GM21786 (cell line): ENCODE data around the gene ASCL3.
"Not testable (repeated sequence)": the region's sequence is repeated elsewhere in the genome, so short reads cannot be mapped to it uniquely, and the experiment has no call there.

Experiments
- ATAC-seq: cut with Tn5 transposase; IDR thresholded peaks from one replicate; pipeline ENCODE4 v1.9.1; 2021; ENCODE audit not compliant: unreplicated experiment

ASCL3 gene

DNA sequence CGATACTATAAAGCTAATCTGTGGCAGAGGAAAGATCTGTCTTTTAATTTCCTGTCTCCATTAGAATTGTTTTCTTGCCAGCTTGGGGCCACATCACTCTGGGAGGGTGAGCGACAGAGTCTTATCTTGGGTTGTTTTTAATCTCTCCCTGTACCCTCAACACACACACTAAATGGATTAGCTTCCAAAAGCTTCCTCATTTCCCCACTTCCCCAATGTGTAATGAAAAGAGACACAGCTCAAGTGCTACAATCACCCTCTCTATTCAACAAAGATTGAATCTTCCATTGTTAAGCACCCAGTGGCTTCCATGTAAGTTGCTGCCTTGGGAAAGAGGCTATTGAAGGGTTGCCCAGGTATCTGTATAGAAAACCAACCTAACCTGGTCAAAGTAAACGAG is 6.1 kb upstream of the ASCL3 start:
- ATAC-seq, result no peak

DNA sequence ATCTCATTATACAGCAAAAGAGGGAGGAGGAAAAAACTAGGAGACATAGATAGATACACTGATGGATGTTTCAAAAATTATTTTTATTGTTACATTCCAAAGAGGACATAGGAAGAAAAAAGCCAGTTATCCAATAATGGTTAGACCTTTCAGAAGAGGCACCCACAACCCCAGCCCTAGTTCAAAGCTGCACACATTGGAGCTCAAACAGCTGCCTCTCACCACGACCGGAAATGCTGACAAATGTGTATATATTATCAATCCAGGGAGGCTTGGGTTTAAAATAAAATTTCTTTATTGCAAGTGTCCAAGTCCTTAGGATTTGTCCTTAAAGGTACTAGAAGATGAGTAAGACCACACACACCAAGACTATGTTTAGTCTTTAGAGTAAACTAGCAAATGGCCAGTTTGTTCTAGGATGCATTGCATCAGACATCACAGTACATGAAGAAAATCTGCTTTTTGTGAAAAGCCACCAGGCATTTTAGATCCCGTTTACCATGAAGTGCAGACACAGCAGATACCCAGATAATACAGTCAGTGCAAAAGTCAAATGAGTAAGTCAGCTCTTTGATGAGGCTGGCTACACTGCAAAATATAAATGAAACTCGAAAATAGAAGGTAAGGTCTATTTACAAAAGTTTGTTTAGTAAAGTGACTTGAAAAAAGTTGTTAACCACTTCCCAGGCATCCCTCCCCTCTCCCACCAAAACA is 4.6 kb upstream of the ASCL3 start:
- no peak for ATAC-seq

DNA sequence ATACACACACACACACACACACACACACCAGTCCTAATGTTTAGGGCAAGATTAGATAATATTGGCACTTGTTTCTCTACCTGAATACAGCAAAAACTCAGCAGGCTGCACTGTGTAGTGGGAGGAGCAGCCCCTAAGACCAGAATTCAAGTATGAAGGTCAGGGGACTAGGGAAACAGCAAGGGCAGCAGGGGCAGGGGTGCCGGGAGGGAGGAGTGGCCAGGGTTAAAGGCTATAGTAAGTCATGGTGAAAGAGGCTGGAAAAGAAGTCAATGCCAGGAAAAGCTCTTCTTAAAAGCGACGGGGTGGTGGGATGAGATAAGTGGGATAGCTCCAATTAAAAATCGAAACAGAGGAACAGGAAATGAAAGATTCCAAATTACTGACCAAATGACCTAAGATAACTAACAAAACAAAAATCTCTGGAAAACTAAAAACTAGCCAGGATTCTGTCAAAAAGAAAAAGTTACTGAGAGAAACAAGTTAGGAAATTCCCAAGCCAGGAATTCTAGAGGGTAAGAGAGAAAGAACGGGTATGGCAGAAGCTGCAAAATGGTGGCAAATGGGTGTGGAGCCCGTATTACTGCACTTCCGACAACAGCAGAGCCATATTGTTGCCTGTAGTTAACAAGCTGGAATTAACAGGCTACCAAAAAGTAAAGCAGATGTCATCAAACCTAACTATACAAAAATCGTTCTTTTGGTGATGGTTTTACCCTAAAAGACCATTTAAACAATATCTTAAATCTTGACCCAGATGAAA is 1.3 kb downstream of the ASCL3 start:
- no peak for ATAC-seq

DNA sequence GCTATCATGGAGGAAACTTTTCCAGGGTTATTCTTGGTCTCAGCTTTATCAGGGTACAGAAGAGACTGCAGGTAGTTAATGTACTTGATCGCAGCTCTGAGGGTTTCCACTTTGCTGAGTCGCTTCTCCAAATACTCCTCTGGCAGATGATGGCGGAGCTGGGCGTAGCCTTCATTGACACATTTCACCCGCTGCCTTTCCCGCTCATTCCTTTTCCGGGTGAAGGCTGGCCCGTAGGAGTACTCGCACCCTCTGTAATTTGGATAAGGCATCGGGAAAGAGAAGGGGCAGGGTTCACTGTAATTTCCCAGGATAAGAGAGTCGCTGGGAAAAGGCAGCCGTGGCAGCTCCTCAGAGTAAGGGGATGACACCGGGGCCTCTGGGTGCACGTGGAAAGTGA is 5.2 kb downstream of the ASCL3 start:
- ATAC-seq, result no peak

DNA sequence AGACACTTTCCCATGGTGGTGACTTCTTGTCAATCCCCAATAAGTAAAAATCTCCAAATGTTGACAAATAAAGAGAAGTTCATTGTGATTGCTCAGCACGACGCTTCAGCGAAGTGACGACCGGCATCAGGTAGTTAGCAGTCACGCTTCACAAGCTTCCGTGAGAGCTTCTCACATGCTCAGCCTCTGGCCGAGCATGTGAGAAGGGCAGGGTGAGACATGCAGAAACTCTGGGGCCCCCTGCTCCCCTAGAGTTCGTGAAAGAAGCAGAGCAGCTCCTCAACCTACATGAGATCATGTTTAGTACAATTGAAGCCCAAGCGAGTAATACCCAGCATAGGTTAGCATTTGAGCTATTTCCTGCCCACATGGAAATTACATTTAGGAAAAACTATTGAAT is 5.7 kb downstream of the ASCL3 start:
- ATAC-seq, result no peak

DNA sequence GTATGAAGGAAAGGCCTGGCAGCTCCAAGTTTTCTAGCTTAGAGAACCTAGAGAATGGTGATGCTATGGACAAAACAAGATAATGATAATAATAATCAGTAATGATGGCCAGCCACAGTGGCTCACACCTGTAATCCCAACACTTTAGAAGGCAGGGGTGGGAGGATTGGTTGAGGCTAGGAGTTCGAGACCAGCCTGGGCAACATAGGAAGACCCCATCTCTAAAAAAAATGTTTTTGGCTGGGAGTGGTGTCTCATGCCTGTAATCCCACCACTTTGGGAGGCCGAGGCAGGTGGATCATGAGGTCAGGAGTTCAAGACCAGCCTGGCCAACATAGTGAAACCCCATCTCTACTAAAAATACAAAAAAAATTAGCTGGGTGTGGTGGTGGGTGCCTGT is 7.0 kb downstream of the ASCL3 start:
- ATAC-seq, result not testable (repeated sequence)

DNA sequence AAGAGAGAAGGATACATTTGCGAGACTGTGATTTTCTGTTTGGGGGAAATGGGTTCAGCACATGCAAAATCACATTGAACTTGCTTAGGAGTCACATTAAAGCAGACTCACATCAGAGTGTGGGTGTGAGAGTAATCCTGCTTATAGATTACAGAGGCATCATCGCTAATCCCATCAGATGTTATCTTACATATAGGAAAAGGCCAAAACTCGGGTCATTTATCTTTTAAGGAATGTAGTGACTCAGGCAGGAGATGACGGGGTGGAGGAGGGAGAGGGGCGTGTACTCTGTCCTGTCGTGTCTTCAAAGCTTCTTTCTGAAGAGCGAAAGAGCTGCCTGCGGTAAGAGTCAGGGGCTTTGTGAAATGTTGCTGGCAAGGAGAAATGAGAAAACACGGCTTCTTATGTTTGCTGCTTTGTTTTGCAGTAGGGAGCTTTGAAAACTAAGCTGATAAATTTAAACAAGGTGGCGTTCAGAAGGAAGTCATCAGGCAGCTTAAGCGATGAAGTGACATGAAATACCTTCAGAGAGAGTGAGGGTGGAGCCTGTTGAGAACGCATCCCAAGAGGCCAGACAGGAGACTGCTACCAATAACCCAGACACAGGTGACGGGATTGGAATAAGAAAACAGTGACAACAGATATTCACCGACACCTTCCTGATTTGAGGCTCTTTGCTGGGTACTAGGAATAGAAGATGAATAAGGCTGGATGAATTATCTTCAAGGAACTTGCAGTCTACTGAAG is 7.9 kb downstream of the ASCL3 start:
- ATAC-seq, result no peak

DNA sequence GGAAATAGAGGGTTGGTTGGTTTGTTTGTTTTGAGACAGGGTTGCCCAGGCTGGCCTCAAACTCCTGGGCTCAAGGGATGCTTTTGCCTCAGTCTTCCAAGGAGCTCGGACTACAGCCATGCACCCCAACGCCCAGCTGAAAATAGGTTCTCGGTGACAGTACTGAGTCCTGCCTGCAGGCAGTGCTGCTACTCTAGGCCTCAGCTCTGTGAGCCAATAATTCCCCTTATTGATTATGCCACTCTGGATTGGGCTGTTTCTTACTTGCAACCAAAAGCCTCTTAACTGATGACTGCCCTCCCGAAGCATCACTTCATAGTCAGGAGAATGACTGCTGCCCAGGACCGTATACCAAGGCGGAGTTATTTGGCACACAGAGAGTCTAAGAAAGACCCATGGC is 8.9 kb downstream of the ASCL3 start:
- no peak for ATAC-seq

DNA sequence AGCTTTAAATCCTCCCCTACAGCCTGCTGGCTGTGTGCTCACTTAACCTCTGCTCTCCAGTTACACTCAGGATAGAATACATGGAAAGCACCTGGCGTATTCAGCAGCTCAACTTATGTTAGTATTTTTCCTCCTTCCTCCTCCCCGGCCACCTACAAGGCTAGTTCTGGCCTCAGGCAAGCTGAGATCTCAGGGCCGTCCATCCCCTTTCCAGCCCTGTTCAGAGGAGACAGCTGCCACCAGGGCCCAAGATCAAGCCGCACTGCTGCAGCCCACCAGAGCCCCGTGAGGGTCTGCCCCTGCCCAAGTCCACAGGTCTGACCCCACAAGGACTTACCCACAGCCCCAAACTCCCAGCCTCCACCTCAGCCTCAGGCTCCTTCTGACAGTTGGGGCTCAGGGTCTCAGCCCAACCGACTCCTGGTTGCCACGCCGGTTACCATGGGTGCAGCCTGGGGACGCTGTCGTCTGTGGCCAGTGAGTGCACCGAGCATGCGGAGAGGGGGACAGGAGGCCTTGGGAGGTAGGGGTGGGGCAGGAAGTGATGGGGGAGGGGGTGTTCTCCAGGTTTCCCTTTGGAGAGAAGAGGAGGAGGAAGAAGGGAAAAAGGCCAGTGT is 10.1 kb downstream of the ASCL3 start, which contains the start of gene C11orf16:
C11orf16 (minus strand) TSS at position 384 of the 617 bp plus-strand sequence. CDS start 639 bp downstream, outside the sequence.
- no peak for ATAC-seq

DNA sequence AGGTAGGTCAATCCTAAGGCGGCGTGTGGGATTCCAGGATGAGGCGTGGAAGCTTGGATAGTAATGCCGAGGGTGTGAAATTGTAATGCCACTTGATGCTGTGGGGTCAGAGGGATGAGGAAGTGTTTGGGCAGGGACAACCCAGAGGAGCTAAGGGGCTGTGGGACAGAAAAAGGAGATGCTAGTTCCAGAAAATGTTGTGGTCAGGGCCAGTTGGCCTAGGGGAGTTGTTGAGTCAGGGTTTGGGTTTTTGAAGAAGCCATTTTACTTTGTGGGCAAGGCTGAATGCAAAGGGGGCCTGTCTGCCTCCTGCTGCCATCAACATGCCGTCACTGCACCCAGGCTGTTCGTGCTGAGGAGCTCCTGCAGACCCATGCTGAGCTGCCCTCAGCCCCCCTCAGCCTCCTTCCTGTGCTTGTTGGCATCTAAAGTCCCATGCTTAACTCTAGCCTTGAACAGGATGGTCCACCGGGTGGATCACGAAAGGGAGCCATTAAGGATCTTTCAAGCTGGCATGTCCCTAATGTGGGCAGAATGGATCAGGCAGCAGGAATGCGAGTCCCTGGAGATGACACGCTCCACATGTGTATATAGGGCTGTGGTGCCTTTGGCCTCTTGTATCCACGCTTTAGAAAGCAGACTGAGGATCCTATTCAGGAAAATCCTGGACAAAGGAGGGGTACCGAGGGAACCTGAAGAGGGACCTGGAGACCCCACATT is 12.2 kb downstream of the ASCL3 start:
- ATAC-seq, result no peak

DNA sequence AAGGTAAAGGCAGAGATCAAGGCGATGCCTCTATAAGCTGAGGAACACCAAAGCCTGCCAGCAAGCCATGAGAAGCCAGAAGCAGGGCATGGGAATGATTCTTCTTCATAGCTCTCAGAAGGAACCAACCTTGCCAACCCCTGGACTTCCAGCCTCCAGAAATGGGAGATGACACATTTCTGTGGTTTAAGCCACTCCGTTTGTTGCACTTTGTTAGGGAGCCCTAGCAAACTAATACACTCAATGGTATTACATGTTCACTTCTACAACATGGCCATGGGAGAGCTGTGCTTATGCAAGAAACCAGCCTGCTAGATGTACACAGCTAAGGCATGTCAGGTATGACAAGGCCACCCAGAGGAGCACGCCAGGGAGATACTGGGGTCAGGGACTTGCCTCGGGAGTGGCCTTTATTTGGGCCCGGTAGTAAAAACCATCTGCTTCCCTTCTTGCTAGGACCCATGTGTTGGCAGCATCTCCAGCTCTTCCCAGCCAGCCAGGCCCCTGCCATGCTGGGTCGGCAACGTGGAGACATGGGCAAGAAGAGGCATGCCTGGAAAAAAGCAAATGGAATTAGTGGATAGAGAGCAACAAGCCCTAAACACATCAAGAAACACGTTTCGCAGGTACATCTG is 13.7 kb downstream of the ASCL3 start:
- ATAC-seq, result no peak

DNA sequence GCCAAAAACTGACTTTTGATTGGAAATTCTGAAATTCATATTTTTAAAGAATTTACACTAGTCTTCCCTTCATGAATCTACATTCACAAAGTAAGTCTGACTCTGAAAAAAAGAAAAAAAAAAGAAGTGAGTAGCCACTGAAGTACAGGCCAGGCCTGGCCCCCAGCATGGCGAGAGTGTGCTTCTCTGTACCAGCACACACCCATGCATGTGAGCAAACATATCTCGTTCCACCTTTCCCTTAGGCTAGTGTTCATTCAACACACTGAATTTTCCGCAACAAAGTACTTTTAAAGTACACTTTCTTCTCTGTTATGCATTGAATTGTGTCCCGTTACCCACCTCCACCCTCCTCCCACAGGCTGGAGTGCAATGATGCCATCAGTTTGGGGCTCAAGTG is 14.6 kb downstream of the ASCL3 start:
- no peak for ATAC-seq

DNA sequence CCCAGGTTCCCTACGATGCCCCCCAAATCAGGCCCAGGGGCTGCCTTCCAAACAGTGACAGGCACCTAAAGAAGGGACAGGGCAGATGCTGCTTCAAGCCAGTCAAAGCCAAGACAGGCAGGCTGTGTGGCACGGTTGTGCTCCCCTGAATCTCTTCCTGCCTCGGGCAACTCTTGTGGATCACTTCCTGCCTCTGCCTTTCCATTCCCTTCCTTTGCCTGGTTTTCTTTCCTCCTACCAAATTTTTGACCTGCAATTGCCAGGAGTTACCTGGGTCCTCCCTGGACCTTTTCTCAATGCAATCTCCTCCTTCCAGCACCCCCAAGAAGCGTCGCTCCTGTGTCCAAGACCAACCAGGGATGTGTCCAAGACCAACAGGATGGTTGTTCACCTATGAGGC is 15.6 kb downstream of the ASCL3 start:
- no peak for ATAC-seq

DNA sequence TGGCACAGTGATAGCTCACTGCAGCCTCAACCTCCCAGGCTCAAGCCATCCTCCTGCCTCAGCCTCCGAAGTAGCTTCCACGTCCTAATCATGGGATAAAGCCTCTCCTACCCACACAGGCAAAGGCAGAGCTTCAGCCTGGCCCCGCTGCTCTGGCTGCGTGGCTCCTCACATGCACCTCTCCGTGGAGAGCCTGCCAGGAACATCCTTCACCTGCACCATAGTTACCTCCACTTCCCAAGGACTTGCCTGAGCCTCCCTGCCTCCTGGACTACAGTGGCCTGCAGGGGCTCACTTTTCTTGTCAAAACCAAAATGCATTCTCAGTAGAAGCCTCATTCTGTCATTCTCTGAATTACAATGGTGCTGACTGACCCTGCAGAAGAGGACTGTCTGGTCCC is 16.6 kb downstream of the ASCL3 start:
- ATAC-seq, result no peak

DNA sequence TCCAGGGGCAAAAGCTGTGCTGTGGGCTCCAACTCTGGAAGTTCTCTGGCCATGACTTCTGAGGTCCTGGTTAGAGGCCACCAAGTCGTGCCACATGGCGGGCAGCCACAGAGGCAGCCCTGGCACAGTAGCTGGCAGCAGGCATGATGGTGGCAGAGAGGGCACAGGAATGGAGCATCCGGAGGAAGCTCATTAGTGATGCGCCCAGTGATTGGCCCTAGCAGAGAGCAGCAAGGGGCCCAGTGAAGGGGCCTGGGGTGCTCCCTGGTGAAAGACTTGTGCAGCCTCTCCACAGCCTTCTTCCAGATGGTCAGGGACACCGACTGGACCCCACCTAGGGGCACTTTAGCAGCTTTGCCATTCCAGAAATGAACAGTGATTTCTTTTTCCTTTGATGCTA is 17.1 kb downstream of the ASCL3 start:
- no peak for ATAC-seq

DNA sequence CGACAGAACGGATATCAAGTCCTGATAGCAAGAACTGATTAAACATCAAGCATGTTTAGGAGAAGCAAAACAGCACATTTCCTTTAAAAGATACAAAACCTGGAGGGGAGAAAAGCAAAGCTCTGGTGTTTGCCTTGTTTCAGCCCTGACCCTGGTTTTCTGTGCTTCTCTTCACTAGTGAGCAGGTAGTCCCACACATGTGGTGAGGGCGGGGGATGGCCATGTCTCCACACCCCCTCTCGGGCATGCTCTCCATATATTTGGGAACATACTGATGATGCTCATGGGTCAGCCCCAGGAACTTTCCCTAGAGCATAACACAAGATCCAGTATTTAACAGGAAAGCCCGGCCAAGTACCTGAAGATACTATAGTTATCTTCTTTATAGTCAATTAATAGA is 20.1 kb downstream of the ASCL3 start:
- ATAC-seq, result no peak

DNA sequence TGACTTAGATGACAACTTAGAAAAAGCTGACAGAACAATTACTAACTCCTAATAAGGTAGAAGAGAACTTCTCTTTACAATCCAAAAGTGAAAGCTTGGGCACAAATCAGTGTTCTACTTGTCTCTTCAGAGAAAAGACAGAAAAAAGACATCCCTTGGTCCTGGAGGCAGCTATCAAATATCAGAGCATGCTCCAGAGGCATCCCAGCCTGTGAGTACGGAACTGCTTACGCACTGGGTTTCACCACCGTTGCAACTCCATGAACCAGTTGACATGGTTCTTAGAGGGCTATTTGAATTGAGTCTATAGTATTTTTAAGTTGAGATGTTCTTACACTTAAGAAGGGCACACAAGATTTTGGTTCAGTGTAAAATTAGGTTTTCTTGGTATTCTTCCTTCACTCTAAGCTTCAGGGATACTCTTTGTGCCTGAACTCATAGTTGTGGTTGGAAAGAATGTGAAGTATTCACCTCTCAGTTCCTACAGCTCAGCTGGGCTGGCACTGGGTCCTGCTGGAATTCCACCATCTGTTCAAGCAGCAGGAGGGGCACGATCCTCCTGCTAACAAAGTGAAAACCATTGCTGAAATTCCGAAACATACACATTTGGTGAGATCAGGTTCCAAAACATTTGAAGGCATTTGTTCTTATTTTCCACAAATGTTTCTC is 25.5 kb downstream of the ASCL3 start:
- no peak for ATAC-seq

DNA sequence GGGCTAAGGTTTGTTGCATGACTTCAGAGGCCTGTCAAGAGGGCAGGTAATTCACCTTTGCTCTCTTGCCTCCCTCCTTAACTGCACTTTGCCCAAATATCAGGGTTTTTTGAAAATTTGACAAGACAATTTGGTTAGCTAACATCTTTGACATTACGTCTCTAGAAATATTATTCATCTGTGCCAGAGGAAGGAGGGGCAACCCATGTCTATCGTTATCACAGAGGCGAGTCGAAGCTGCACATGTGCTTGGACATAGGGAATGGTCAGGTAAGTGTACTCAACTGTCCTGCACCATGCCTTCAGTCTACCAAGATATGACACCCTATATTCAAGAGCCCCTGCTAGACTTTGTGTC is 28.2 kb downstream of the ASCL3 start:
- no peak for ATAC-seq

DNA sequence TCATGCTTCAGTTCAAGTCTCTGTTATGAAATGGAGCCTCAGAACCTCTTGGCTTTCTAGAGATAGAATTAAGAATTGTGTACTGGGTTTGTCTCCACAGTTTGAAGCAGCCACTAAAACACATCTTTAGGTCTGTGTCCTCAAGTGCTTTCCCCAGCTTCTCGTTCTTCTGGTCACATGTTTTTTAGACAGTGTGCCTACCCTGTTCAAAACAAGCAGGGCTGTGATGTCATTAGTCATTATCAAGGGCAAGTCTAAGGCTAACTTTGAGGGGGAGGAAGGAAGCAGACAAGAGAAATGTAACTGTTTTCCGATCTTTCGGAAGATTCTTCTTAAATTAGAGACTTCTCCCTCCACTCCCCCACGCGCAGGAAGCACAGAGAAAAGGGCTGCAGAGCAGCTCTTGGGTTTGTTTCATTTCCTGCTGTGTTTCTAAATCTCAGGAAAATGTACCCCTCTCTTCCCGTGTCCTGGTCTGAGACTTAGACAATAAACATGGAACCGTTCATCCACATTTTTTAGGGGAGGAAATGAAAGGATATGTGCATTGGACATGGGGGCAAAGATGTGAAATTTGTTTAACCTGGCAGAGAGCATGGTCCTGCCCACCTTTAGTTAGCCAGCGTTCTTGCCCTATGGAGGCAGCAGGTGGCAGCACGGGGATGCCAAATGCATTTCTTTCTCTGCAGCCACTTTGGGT is 28.7 kb downstream of the ASCL3 start:
- no peak for ATAC-seq
